Measurements from ENCODE around the gene BAHCC1. TPM values are rescaled to one million over a fixed set of nuclear protein-coding genes. Genes with fewer than 3 reads are reported as not detected.

Gene BAHCC1
- total and polyA plus RNA-seq, 9 of the 15 experiments (the other 6 are each of a cell fraction or from before 2014, with no cell fraction given) = 0.14 to 26.9 (median 5.0) TPM

DNA sequence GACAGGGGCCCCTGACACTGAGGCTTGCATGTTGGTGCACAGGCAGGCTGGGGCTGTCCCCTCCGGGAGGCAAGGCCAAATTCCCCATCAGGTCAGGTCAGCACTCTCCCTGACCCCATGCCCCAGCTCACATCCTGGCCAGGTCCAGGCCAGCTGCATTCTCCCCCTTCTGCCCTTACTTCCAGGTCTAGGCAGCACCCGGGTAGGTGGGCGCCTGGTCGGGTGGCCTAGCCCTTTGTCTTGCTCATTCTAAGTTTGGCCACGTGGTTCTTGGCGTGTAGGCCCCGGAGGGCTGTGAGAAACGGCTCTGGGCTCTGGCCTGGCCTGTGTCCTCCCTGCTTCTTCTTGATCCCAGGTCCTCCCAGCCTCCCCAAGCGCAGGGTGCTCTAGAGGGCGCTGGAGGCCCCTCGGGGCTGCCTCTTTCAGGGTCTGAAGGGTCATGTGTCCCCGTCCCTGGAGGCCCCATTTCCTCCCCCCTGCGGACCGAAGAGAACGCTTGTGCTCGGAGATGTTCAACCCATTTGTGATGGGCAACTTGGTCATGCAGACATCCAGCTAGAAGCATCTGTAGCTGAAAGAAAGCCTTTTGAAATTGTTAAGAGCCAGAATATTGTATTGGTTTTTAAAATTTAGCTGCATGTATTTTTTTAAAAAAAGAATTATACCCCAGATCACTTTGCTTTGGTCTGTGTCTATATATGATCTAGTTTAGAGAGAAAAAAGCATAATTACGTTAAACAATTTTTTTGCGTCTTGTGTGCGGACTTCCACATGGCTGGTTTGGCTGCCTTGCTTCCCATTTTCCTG lies 6.7 kb downstream of the BAHCC1 start (continued):
- TF ChIP-seq CC2D1A (IDR thresholded peaks at IDR 0.05) = peak; percentile 98
- TF ChIP-seq CTBP1 (IDR thresholded peaks at IDR 0.05; ENCODE audit: borderline replicate concordance) = peak; percentile 35
- TF ChIP-seq NR2C1 (IDR thresholded peaks at IDR 0.05) = peak; percentile 18; the same call in 1 of the 2 replicates
- TF ChIP-seq NR2C1 (tag; IDR thresholded peaks at IDR 0.05) = peak; percentile 39; the same call in 1 of the 2 replicates
- TF ChIP-seq EP400 (IDR thresholded peaks at IDR 0.05) = peak; percentile 33; the same call in 1 of the 2 replicates
- TF ChIP-seq ZBTB1 (CRISPR knock-in tag; IDR thresholded peaks at IDR 0.05; ENCODE audit: borderline replicate concordance, low read depth) = no peak
- TF ChIP-seq SP1 (CRISPR knock-in tag; IDR thresholded peaks at IDR 0.05) = peak; percentile 40; the same call in 1 of the 2 replicates
- no peak for TF ChIP-seq ZNF133 (CRISPR knock-in tag; IDR thresholded peaks at IDR 0.05)
- TF ChIP-seq MCM2 (IDR thresholded peaks at IDR 0.05; ENCODE audit: low read depth) = no peak
- TF ChIP-seq CTCF (IDR thresholded peaks at IDR 0.05 in 2 of 3, conservative IDR thresholded peaks at IDR 0.05 in 1 of 3; ENCODE audit: insufficient read depth in 2 of 3, low read depth in 1 of 3, low read length in 3 of 3) = peak; percentile 69 to 78 (median 72)
- no peak for TF ChIP-seq XRCC3 (IDR thresholded peaks at IDR 0.05)
- TF ChIP-seq, protein P1, sequence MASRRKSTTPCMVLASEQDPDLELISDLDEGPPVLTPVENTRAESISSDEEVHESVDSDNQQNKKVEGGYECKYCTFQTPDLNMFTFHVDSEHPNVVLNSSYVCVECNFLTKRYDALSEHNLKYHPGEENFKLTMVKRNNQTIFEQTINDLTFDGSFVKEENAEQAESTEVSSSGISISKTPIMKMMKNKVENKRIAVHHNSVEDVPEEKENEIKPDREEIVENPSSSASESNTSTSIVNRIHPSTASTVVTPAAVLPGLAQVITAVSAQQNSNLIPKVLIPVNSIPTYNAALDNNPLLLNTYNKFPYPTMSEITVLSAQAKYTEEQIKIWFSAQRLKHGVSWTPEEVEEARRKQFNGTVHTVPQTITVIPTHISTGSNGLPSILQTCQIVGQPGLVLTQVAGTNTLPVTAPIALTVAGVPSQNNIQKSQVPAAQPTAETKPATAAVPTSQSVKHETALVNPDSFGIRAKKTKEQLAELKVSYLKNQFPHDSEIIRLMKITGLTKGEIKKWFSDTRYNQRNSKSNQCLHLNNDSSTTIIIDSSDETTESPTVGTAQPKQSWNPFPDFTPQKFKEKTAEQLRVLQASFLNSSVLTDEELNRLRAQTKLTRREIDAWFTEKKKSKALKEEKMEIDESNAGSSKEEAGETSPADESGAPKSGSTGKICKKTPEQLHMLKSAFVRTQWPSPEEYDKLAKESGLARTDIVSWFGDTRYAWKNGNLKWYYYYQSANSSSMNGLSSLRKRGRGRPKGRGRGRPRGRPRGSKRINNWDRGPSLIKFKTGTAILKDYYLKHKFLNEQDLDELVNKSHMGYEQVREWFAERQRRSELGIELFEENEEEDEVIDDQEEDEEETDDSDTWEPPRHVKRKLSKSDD (conservative IDR thresholded peaks at IDR 0.05; ENCODE audit: low read length) = 0 out of 2 replicates have a peak, but pooled peaks have one; percentile 55
- no peak for TF ChIP-seq NFXL1 (CRISPR knock-in tag; IDR thresholded peaks at IDR 0.05)
- TF ChIP-seq MAZ (CRISPR knock-in tag; conservative IDR thresholded peaks at IDR 0.05 in 1 of 2, IDR thresholded peaks at IDR 0.05 in 1 of 2) = peak; percentile 28 to 75; a peak in 2 of 4 replicates
- TF ChIP-seq MTA3 (IDR thresholded peaks at IDR 0.05; ENCODE audit: borderline replicate concordance) = peak; percentile 32; the same call in 1 of the 2 replicates
- peak in 1 of 2 experiments; percentile 74; a peak in 1 of 4 replicates for TF ChIP-seq MLLT1 (IDR thresholded peaks at IDR 0.05)
- no peak for TF ChIP-seq ZNF561 (CRISPR knock-in tag; conservative IDR thresholded peaks at IDR 0.05)
- TF ChIP-seq, protein P2, sequence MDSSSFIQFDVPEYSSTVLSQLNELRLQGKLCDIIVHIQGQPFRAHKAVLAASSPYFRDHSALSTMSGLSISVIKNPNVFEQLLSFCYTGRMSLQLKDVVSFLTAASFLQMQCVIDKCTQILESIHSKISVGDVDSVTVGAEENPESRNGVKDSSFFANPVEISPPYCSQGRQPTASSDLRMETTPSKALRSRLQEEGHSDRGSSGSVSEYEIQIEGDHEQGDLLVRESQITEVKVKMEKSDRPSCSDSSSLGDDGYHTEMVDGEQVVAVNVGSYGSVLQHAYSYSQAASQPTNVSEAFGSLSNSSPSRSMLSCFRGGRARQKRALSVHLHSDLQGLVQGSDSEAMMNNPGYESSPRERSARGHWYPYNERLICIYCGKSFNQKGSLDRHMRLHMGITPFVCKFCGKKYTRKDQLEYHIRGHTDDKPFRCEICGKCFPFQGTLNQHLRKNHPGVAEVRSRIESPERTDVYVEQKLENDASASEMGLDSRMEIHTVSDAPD (CRISPR knock-in tag; IDR thresholded peaks at IDR 0.05) = no peak
- no peak for TF ChIP-seq ZEB2 (IDR thresholded peaks at IDR 0.05)
- TF ChIP-seq SP2 (IDR thresholded peaks at IDR 0.05; ENCODE audit: extremely low read depth, low read depth, low read length, poor library complexity, severe bottlenecking) = no peak
- TF ChIP-seq SRF (CRISPR knock-in tag; IDR thresholded peaks at IDR 0.05) = no peak
